HG03139 (cell line): ENCODE data around the gene SNTG2.

ENCODE experiments used
- ATAC-seq: cut with Tn5 transposase; IDR thresholded peaks from one replicate; pipeline ENCODE4 v1.9.1; 2021; ENCODE audit not compliant: unreplicated experiment

The SNTG2 gene

DNA sequence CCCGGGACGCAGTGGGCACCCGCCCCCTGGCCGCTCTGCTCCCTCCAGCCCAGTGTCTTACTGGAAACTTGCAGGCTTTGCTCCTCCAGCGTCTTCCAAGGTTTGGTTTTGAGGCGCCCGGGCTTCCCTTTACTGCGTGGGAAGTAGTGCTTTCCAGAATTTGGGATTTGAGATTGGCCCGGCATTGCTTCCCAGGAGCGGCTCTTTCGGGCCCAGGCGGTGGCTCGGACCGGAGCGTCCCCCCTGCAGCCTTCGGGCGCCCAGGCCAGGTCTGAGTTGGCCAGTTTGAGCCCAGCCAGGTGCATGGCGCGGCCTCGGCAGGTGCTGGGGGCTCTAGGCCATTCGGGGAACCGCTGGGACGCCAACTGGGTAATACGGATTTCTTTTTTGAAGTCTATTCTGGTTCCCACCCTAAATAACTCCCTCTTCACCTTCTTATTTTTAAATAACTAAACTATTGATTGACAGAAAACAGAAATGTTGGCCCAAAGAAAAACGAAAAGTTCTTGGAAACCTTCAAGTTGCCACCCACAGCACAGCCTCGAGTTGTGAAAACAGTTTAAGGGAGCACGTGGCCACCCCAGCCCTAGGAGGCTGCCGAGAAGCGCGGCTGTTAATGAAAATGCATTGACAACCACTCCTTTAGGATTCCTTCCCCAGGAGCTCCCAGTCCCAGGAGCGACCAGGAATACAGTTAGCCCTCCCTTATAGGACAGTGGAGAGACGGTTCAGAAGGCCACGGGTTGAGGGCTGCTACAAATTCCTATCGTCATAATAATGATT is 766 bp downstream of the SNTG2 start:
- ATAC-seq: no peak

- no peak for ATAC-seq
These were observed 2.8 kb downstream of the SNTG2 start for GRCh38 chr2:953408-953807.

- no peak for ATAC-seq
These were observed 3.5 kb downstream of the SNTG2 start for GRCh38 chr2:953975-954686.

DNA sequence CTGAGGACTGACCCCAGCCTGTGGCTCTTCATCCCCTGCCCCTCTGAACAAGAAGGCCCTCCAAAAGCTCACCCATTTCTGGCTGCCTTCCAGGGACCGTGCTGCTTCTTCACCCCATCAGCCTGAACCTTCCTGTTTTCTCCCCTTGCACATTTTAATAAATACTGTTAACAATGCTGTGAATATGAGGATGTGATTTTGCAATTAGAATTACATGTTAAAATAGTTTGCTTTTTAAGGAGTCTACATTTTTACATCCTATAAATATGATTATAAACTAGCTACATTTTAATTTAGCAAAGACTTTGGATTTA is 4.0 kb downstream of the SNTG2 start:
- ATAC-seq: no peak

DNA sequence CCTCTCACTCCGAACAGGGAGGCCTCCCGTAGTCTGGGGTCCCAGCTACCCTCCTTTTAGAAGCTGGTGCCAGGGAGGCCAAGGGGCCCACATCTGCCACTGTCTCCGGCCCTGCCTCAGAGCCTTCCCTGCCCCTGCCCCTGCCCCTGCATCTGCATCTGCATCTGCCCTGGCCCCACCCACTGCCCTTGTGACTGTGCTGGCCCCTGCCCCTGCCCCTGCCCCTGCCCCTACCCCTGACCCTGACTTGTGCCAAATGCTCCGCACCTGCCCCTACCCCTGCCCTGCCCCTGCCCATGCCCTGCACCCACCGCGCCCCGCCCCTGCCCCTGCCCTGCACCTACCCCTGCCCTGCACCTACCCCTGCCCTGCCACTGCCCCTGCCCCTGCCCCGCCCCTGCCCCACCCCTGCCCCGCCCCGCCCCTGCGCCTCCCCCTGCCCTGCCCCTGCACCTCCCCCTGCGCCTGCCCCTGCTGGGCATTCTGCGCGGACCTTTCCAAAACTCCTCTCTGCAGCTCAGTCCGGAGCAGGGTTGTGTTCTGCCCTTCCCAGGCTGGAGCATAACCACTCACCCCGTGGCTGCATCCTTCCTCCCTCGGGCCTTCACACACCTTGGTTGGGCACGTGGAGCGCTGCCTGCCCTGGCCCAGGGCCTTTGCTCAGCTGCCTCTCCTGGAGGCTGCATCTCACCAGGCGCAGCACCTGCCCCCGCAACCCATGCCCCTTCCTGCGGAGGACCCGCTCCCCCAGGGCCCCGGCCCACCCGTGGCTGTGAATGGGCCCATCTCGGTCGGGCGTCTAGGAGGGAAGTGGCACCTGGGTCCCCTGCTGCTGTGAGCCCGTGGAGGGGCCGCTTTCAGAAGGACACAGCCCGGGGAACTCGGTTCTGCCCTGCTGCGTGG is 5.4 kb downstream of the SNTG2 start:
- no peak for ATAC-seq

DNA sequence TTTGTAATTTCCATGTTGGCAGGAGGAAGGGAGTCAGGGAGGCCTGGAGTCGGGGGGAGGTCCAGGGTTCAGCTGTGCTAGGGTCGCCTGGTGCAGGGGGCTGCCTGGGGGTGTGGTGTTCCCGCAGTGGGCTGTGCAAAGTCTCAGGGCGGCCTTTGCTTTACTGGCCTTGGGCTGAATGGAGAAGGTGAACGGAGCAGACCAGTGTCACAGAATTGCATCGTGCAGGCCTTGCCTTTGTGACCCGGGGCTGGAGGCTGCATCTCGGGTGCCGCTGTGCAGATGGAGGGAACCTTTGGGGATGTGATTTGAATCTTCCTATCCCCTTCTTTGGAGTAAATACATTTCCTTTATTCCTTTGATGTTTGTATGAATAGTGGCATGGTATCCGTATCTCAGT is 8.8 kb downstream of the SNTG2 start:
- no peak for ATAC-seq

DNA sequence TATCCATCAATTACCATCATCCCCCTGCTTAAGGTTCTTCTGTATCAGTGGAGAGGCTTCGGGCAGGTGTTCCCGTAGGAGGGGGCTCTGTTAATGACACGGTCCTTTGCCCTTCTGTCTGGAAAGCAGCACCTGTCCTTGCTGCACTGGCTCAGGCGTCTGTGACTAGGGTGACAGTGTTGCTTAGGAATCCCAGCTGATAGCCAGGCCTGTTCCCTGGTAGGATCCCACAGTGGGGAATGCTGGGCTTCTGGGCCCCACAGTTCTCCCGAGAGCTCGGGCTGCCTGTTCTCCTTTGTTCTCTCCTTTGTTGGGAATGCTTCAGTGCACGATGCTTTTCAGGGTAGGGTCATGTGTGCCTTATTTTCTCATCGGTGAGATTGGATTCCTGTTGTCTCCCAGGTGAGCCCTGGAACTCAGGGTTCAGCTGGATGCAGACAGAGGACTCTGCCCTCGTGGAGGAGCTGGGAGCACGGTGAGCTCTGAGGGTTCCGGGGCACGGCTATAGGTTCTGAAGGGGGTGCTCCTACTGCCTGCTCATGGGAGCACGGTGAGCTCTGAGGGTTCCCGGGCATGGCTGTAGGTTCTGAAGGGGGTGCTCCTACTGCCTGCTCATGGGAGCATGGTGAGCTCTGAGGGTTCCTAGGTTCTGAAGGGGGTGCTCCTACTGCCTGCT is 9.6 kb downstream of the SNTG2 start:
- no peak for ATAC-seq

- ATAC-seq: no peak
These were observed 11.1 kb downstream of the SNTG2 start for GRCh38 chr2:961786-962185.

GRCh38 chr2:963876-964275 is 13.2 kb downstream of the SNTG2 start:
- no peak for ATAC-seq

- no peak for ATAC-seq
These were observed 13.9 kb downstream of the SNTG2 start for GRCh38 chr2:964562-964961.

- ATAC-seq: no peak
These were observed 15.0 kb downstream of the SNTG2 start for GRCh38 chr2:965640-966147.

DNA sequence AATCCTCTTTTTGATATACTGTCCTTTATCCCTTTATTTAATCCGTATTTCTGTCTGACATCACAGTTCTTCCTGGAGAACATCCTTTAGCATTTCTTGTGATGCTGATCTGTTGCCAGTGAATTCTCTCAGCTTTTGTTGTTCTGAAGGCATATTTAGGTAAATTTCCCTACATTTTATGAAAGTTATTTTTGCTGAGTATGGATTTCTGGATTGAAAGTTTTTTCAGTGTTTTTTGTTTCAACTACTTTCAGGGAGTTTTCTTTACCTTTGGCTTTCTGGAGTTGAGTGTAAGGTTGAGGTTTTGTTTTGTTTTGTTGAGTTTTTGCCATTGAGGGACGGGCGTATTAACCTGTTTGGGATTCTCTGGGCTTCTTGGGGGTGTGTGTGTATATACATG is 22.5 kb downstream of the SNTG2 start:
- no peak for ATAC-seq

GRCh38 chr2:974054-974453 is 23.4 kb downstream of the SNTG2 start:
- peak; percentile 65 for ATAC-seq

- no peak for ATAC-seq
These were observed 23.9 kb downstream of the SNTG2 start for GRCh38 chr2:974502-974901.

GRCh38 chr2:975095-975494 is 24.4 kb downstream of the SNTG2 start:
- no peak for ATAC-seq

DNA sequence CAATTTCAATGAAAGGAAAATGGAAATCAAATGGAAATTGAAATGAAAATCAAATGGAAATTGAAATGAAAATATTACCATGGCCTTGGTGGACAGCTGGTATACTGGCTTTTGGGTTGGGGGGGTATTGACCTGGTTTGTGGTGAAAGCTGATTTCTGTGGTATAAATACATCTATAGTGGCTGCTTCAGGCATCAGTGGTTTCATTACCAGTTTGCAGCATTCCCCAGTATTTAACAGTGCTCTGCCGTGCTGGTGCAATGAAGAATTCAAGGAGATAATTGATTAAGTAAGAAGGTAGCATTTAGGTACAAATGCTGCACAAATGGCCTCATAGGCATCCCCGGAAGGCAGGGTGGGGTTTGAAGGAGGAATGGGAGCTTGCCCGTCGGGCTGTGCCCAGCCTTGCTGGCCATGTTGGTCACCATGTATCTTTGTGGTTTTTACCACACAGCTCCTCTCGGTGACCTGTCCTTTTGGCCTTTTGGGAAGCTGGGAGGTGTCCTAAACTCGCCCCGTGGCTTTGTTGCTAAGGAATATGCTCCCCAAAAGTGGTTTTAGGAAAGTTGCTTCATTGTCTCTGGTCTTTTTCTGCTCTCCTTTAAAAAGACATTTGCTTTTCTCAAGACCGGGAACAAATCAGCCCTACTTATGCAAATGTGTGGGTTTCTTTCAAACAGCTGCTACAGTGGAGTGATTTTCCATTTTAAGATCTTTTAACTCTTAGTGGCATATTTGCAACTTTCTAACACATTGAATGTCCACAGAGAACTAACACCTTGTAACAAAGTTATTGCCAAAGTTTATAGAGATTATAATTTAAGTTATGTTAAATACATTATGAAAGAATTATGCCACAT is 28.6 kb downstream of the SNTG2 start:
- ATAC-seq: no peak

DNA sequence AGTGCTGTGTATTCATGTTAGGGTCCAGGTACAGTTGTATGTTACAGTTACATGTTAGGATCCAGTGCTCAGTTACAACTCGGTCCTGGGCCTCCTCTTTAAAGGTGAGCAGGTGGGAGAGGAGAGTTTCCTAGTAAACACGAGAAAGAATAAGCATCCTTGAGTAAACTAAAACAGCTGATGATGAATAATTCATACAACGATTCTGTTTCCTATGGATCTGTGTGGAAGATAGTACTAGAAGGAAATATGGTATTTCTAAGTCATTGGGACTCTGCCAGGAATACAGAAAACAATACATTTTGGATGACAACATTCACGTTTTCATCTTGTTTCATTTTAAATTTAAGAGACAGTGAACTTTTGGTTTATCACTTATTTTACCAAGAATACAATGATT is 29.5 kb downstream of the SNTG2 start:
- no peak for ATAC-seq

DNA sequence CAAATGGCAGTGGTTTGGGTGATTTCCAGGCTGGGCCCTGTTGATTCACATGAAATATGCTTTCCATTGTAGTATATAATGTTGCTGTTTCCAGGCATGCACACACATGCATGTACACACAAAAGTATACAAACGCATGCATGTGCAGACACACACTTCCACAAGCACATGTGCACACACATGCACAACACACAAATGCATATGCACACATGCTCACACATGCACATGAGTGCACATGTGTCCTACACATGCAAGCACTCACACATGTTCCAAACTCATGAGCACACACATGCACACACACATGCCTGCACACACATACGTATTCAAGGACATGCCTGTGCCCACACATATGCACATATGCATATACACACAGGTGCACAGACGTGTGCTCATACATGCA is 30.6 kb downstream of the SNTG2 start:
- no peak for ATAC-seq

- ATAC-seq: no peak
These were observed 31.1 kb downstream of the SNTG2 start for GRCh38 chr2:981759-982158.

GRCh38 chr2:985317-985898 is 34.8 kb downstream of the SNTG2 start:
- no peak for ATAC-seq
